HL-60 (cell line): ENCODE measurements around the gene EFNA5.

Experiments used
- DNase-seq, 2 experiments: peaks; one replicate each; pipeline ENCODE4 v3.0.0-alpha.2; 2010 to 2020; ENCODE audit warnings: low read depth in 1 of 2, low spot score in 1 of 2
- H3K27ac ChIP-seq: fragments of 250-450 bp; sonication (Bioruptor Pico); replicated peaks from 2 replicates; pipeline ENCODE4 v1.5.1; 2020; ENCODE audit warnings: mild to moderate bottlenecking, moderate library complexity
- H3K27me3 ChIP-seq: fragments of 250-450 bp; sonication (Bioruptor Pico); 2 replicates; pipeline ENCODE4 v1.5.1; 2021; ENCODE audit warnings: mild to moderate bottlenecking, moderate library complexity; ENCODE audit not compliant: insufficient read depth, poor library complexity, severe bottlenecking
- H3K4me3 ChIP-seq: replicated peaks from 2 replicates; pipeline ENCODE4 v1.5.1; 2011; ENCODE audit warnings: mild to moderate bottlenecking, control low read depth, low read length; ENCODE audit not compliant: insufficient read depth
- CTCF ChIP-seq: IDR thresholded peaks from one replicate; pipeline ENCODE4 v1.5.1; 2011; ENCODE audit warnings: low read length, control low read depth, inconsistent platforms; ENCODE audit not compliant: insufficient read depth
- GABPA ChIP-seq: IDR thresholded peaks from 2 replicates; pipeline ENCODE4 v1.6.1; 2012; ENCODE audit warnings: low read depth
- POLR2AphosphoS5 ChIP-seq: IDR thresholded peaks from 2 replicates; pipeline ENCODE4 v1.6.1; 2012; ENCODE audit warnings: low read depth
- REST ChIP-seq: IDR thresholded peaks from 2 replicates; pipeline ENCODE4 v1.6.1; 2012; ENCODE audit warnings: low read depth; ENCODE audit not compliant: insufficient replicate concordance
- SPI1 ChIP-seq: IDR thresholded peaks from 2 replicates; pipeline ENCODE4 v1.6.1; 2012; ENCODE audit warnings: low read depth, mild to moderate bottlenecking, borderline replicate concordance

Gene EFNA5

GRCh38 chr5:107519900-107520354 lies 150.8 kb downstream of the EFNA5 start:
- H3K27ac ChIP-seq, result no peak overlapping the region
- DNase-seq, result no peak
- TF ChIP-seq REST (no peak), POLR2AphosphoS5 (no peak), SPI1 (no peak), CTCF (no peak), GABPA (no peak)

GRCh38 chr5:107518616-107519015 lies 152.1 kb downstream of the EFNA5 start:
- H3K27ac ChIP-seq, result no peak overlapping the region
- H3K27me3 ChIP-seq, result no peaks in the 10 kb centered on the region
- H3K4me3 ChIP-seq, result no peak overlapping the region
- TF ChIP-seq CTCF (no peak), SPI1 (no peak), REST (no peak), POLR2AphosphoS5 (no peak), GABPA (no peak)
- DNase-seq, result no peak

More at GRCh38 chr5:107519900-107520354, 150.8 kb downstream of the EFNA5 start:
- H3K4me3 ChIP-seq, result no peak overlapping the region
- no peaks in the 10 kb centered on the region for H3K27me3 ChIP-seq

GRCh38 chr5:107518190-107518589 lies 152.5 kb downstream of the EFNA5 start:
- no peak for TF ChIP-seq POLR2AphosphoS5
- TF ChIP-seq SPI1, result no peak
- TF ChIP-seq REST, result no peak
- TF ChIP-seq CTCF, result no peak
- TF ChIP-seq GABPA, result no peak
- Histone ChIP-seq H3K27ac (no peak overlapping the region), H3K27me3 (no peaks in the 10 kb centered on the region), H3K4me3 (no peak overlapping the region)
- DNase-seq, result no peak
